Ovary (tissue), 3 donors: ENCODE data around the gene SLC41A3.
"Not testable (repeated sequence)": the region's sequence is repeated elsewhere in the genome, so short reads cannot be mapped to it uniquely, and the experiment has no call there.

Experiments used
- EP300 ChIP-seq: sonication (generic); formaldehyde crosslinking; IDR thresholded peaks from one replicate; pipeline ENCODE4 v1.6.1; 2017; ENCODE audit warnings: antibody characterized with exemption
- POLR2A ChIP-seq: fragments of 450-650 bp; IDR thresholded peaks from one replicate; pipeline ENCODE4 v1.6.1; 2017; ENCODE audit warnings: antibody characterized with exemption, mild to moderate bottlenecking, moderate library complexity
- TF ChIP-seq, protein P1 (sequence below), 3 donors: fragments of 450-650 bp in 2 of 3; fragments of 200-600 bp in 1 of 3; IDR thresholded peaks; one replicate each; pipeline versions ENCODE4 v1.5.1 to v1.8.0; 2016 to 2022; ENCODE audit warnings: antibody characterized with exemption in 3 of 3, mild to moderate bottlenecking in 1 of 3
- donor health status: DM: no; HTN: no; CAD: no.

DNA sequence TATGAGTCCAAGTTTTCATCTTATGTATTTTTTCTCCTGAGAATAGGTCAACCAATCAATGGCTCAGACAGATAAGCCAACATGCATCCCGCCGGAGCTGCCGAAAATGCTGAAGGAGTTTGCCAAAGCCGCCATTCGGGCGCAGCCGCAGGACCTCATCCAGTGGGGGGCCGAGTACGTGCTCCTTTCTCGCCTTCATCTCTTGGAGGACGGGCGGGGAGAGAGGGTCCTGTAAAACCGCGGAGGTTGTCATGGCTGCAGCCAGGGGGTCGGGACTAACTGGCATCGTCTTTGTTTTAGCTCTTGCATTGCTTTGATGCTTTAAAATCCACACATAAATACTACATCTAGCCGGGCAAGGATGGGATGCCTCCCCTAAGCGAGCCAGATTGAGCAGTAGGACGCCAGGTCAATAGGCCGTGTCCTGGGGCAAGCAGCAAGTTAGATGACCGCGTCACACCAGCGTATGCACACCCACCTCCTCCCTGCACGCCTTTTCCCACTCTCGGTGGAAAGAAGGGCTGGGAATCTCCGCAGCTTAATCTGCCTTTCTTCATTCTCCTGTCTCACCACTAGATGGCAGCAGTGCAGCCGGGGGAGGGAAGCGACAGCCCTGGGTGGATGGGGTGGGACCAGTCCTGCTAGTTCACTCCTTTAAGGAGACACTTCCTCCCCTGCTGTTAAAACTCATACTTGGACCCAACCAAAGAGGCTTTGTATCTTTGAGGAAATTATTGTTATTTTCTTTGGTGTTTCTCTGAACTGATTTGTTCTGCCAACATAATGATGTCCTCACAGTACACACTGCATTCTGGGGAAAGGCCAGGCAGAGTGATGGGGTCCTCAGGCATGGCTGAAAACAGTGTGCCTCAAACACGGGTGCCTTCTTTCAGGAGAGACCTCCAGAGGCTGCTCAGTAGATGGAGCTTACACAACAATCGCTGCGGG, 111.7 kb downstream of the SLC41A3 start:
- TF ChIP-seq, protein P1, sequence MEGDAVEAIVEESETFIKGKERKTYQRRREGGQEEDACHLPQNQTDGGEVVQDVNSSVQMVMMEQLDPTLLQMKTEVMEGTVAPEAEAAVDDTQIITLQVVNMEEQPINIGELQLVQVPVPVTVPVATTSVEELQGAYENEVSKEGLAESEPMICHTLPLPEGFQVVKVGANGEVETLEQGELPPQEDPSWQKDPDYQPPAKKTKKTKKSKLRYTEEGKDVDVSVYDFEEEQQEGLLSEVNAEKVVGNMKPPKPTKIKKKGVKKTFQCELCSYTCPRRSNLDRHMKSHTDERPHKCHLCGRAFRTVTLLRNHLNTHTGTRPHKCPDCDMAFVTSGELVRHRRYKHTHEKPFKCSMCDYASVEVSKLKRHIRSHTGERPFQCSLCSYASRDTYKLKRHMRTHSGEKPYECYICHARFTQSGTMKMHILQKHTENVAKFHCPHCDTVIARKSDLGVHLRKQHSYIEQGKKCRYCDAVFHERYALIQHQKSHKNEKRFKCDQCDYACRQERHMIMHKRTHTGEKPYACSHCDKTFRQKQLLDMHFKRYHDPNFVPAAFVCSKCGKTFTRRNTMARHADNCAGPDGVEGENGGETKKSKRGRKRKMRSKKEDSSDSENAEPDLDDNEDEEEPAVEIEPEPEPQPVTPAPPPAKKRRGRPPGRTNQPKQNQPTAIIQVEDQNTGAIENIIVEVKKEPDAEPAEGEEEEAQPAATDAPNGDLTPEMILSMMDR (IDR thresholded peaks at IDR 0.05), result peak; percentile 51 to 71 (median 57)
- TF ChIP-seq POLR2A, EP300: not testable (repeated sequence)
